H9 (cell line): ENCODE data around the gene ZNF217. TPM values are rescaled to one million over a fixed set of nuclear protein-coding genes. Genes with fewer than 3 reads are reported as not detected.
A peak's percentile ranks its signal among the peaks of the same experiment; 100 is the strongest.
"Not testable (repeated sequence)": the region's sequence is repeated elsewhere in the genome, so short reads cannot be mapped to it uniquely, and the experiment has no call there.

ENCODE experiments used
- DNase-seq: peaks from one replicate; pipeline ENCODE4 v3.0.0-alpha.2; 2017
- H2AFZ ChIP-seq: one replicate; pipeline ENCODE4 v1.6.1; 2013; ENCODE audit warnings: mild to moderate bottlenecking, low read length, control low read depth, moderate library complexity
- H2AK5ac ChIP-seq: 2 replicates; pipeline ENCODE4 v1.6.1; 2013; ENCODE audit warnings: low read length, control low read depth, mixed read lengths; ENCODE audit not compliant: insufficient read length
- H2BK120ac ChIP-seq: one replicate; pipeline ENCODE4 v1.6.1; 2013; ENCODE audit warnings: low read depth, mild to moderate bottlenecking, low read length, control low read depth, inconsistent platforms; ENCODE audit not compliant: poor library complexity, severe bottlenecking
- H2BK12ac ChIP-seq: 2 replicates; pipeline ENCODE4 v1.6.1; 2013; ENCODE audit warnings: low read length, control low read depth, mixed read lengths, low read depth; ENCODE audit not compliant: insufficient read length
- H2BK15ac ChIP-seq: 2 replicates; pipeline ENCODE4 v1.6.1; 2013; ENCODE audit warnings: low read depth, low read length, control low read depth
- H2BK20ac ChIP-seq: one replicate; pipeline ENCODE4 v1.6.1; 2013; ENCODE audit warnings: low read depth, mild to moderate bottlenecking, low read length, control low read depth, inconsistent platforms; ENCODE audit not compliant: poor library complexity, severe bottlenecking
- H2BK5ac ChIP-seq: 2 replicates; pipeline ENCODE4 v1.6.1; 2013; ENCODE audit warnings: low read length, control low read depth, mixed read lengths; ENCODE audit not compliant: insufficient read length
- H3K14ac ChIP-seq: 2 replicates; pipeline ENCODE4 v1.6.1; 2013; ENCODE audit warnings: low read length, control low read depth; ENCODE audit not compliant: insufficient read depth
- H3K18ac ChIP-seq: 2 replicates; pipeline ENCODE4 v1.6.1; 2013; ENCODE audit warnings: low read depth, mild to moderate bottlenecking, mixed read lengths, low read length, control low read depth; ENCODE audit not compliant: insufficient read length
- H3K23ac ChIP-seq: 2 replicates; pipeline ENCODE4 v1.6.1; 2013; ENCODE audit warnings: low read length, control low read depth, mixed read lengths, low read depth; ENCODE audit not compliant: insufficient read length
- H3K23me2 ChIP-seq: 2 replicates; pipeline ENCODE4 v1.6.1; 2013; ENCODE audit warnings: low read depth, mild to moderate bottlenecking, mixed read lengths, low read length, control low read depth; ENCODE audit not compliant: insufficient read length, poor library complexity, severe bottlenecking
- H3K27ac ChIP-seq: 2 replicates; pipeline ENCODE4 v1.5.1; 2013; ENCODE audit warnings: low read length, control low read depth, mixed read lengths, low read depth; ENCODE audit not compliant: insufficient read length
- H3K27me3 ChIP-seq: 2 replicates; pipeline ENCODE4 v1.6.1; 2013; ENCODE audit warnings: low read length, control low read depth, inconsistent platforms; ENCODE audit not compliant: insufficient read depth
- H3K4ac ChIP-seq: 2 replicates; pipeline ENCODE4 v1.6.1; 2013; ENCODE audit warnings: low read depth, mild to moderate bottlenecking, control low read depth, inconsistent platforms, low read length, moderate library complexity
- H3K4me1 ChIP-seq: 2 replicates; pipeline ENCODE4 v1.6.1; 2013; ENCODE audit warnings: low read length, control low read depth, inconsistent platforms; ENCODE audit not compliant: insufficient read depth
- H3K4me2 ChIP-seq: 2 replicates; pipeline ENCODE4 v1.6.1; 2013; ENCODE audit warnings: low read length, control low read depth, mixed read lengths; ENCODE audit not compliant: insufficient read length, insufficient read depth
- H3K56ac ChIP-seq: 2 replicates; pipeline ENCODE4 v1.6.1; 2013; ENCODE audit warnings: low read depth, mild to moderate bottlenecking, mixed read lengths, low read length, control low read depth; ENCODE audit not compliant: insufficient read length
- H3K79me1 ChIP-seq: 2 replicates; pipeline ENCODE4 v1.6.1; 2013; ENCODE audit warnings: low read depth, mild to moderate bottlenecking, moderate library complexity, low read length, control low read depth, inconsistent platforms; ENCODE audit not compliant: insufficient read depth, poor library complexity, severe bottlenecking
- H3K79me2 ChIP-seq: 2 replicates; pipeline ENCODE4 v1.6.1; 2013; ENCODE audit warnings: low read length, control low read depth, inconsistent platforms; ENCODE audit not compliant: insufficient read depth
- H3K9ac ChIP-seq: 2 replicates; pipeline ENCODE4 v1.6.1; 2013; ENCODE audit warnings: low read length, control low read depth, mixed read lengths; ENCODE audit not compliant: insufficient read length; ENCODE audit errors: extremely low read depth
- H3K9me3 ChIP-seq: one replicate; pipeline ENCODE4 v1.6.1; 2013; ENCODE audit warnings: low read depth, low read length, inconsistent platforms; ENCODE audit not compliant: control insufficient read depth
- H3T11ph ChIP-seq: one replicate; pipeline ENCODE4 v1.6.1; 2013; ENCODE audit warnings: mild to moderate bottlenecking, low read length, control low read depth, inconsistent platforms
- H4K20me1 ChIP-seq: one replicate; pipeline ENCODE4 v1.6.1; 2013; ENCODE audit not compliant: control insufficient read depth, insufficient read length, insufficient read depth
- H4K5ac ChIP-seq: 2 replicates; pipeline ENCODE4 v1.6.1; 2013; ENCODE audit warnings: low read depth, mild to moderate bottlenecking, mixed read lengths, low read length, control low read depth; ENCODE audit not compliant: insufficient read length
- H4K8ac ChIP-seq: replicated peaks from 2 replicates; pipeline ENCODE4 v1.6.1; 2013; ENCODE audit warnings: low read length, control low read depth, mixed read lengths, low read depth; ENCODE audit not compliant: insufficient read length
- H4K91ac ChIP-seq: 2 replicates; pipeline ENCODE4 v1.6.1; 2013; ENCODE audit warnings: low read depth, mild to moderate bottlenecking, moderate library complexity, mixed read lengths, low read length, control low read depth; ENCODE audit not compliant: insufficient read length
- H3K27ac Mint-ChIP-seq, 3 experiments: 2 replicates in 2 of 3; 3 replicates in 1 of 3; pipeline ENCODE4 v1.8.0; 2020 to 2021; ENCODE audit warnings: mixed read lengths in 3 of 3, mild to moderate bottlenecking in 1 of 3, moderate library complexity in 1 of 3
- H3K27me3 Mint-ChIP-seq: 2 replicates; pipeline ENCODE4 v1.8.0; 2021; ENCODE audit warnings: low read depth, mild to moderate bottlenecking, moderate library complexity, mixed read lengths
- H3K36me3 Mint-ChIP-seq, 3 experiments: 2 replicates in 2 of 3; 3 replicates in 1 of 3; pipeline ENCODE4 v1.8.0; 2020 to 2021; ENCODE audit warnings: low read depth in 3 of 3, mixed read lengths in 3 of 3; ENCODE audit not compliant: insufficient read depth in 1 of 3
- H3K4me1 Mint-ChIP-seq, 2 experiments: 2 replicates each; pipeline ENCODE4 v1.8.0; 2020; ENCODE audit warnings: mixed read lengths in 2 of 2
- H3K4me3 Mint-ChIP-seq, 2 experiments: 2 replicates in 1 of 2; 3 replicates in 1 of 2; pipeline ENCODE4 v1.8.0; 2020 to 2021; ENCODE audit warnings: mild to moderate bottlenecking in 2 of 2, mixed read lengths in 2 of 2, moderate library complexity in 1 of 2
- H3K9me3 Mint-ChIP-seq, 2 experiments: 2 replicates in 1 of 2; 3 replicates in 1 of 2; pipeline ENCODE4 v1.8.0; 2020; ENCODE audit warnings: mild to moderate bottlenecking in 2 of 2, mixed read lengths in 2 of 2, moderate library complexity in 1 of 2
- CTCF ChIP-seq: fragments of 200-600 bp; sonication (generic); conservative IDR thresholded peaks from 3 replicates; pipeline ENCODE4 v1.8.0; 2021; ENCODE audit warnings: antibody characterized with exemption, mild to moderate bottlenecking
- WGBS: extraction: QIAGEN DNeasy Blood & Tissue Kit; methylation state at CpG from one replicate; pipeline ENCODE4 v1.1.7; 2013; ENCODE audit warnings: missing lambda C conversion rate, low lambda C conversion rate, mixed read lengths; ENCODE audit not compliant: insufficient read length; ENCODE audit errors: extremely low coverage; 5-methylcytosine and 5-hydroxymethylcytosine counted together
- total RNA-seq: library from RNA; stranded (reverse); gene quantifications from 2 replicates; pipeline ENCODE4 v1.2.1, GENCODE V29; 2021

ZNF217 gene
- total RNA-seq, 1 experiment from 2014 or later = 82.8 TPM

- Histone ChIP-seq H3K4me1 (peaks cover 3% of the 10 kb centered on the region; the same call in 1 of the 2 replicates), H3K27me3 (no peaks in the 10 kb centered on the region), H3K79me2 (no peaks in the 10 kb centered on the region), H2BK20ac (no peak overlapping the region), H3K23ac (no peak overlapping the region), H3K14ac (no peak overlapping the region), H3K27ac (no peak overlapping the region), H3K79me1 (no peaks in the 10 kb centered on the region), H3K23me2 (no peaks in the 10 kb centered on the region), H3K4me2 (no peak overlapping the region), H2BK5ac (no peak overlapping the region), H2BK120ac (no peak overlapping the region), H4K91ac (no peak overlapping the region), H2AK5ac (no peak overlapping the region), H4K5ac (no peak overlapping the region), H3K9me3 (no peaks in the 10 kb centered on the region), H3K56ac (no peak overlapping the region), H3K4ac (no peak overlapping the region), H3T11ph (no peak overlapping the region), H3K18ac (no peak overlapping the region), H4K8ac (no peak overlapping the region), H2AFZ (no peak overlapping the region), H2BK15ac (no peak overlapping the region), H2BK12ac (no peak overlapping the region), H4K20me1 (no peaks in the 10 kb centered on the region), H3K9ac (no peak overlapping the region)
- WGBS = no CpG with 5 or more reads among the region's 8 CpGs
- no peaks in the 10 kb centered on the region; a peak in 1 of 5 replicates for H3K9me3 Mint-ChIP-seq
- no peak for DNase-seq
- TF ChIP-seq CTCF = no peak
- peak overlapping the region in 2 of 3 experiments; percentile 44 to 68; a peak in 3 of 7 replicates for H3K27ac Mint-ChIP-seq
- no peaks in the 10 kb centered on the region for H3K36me3 Mint-ChIP-seq
- no peak overlapping the region for H3K4me3 Mint-ChIP-seq
- H3K4me1 Mint-ChIP-seq = peaks cover 27 to 29% of the 10 kb centered on the region in 2 experiments
- no peaks in the 10 kb centered on the region for H3K27me3 Mint-ChIP-seq
Observed at GRCh38 chr20:53606364-53606985, 12.8 kb upstream of the ZNF217 start.

- not testable (repeated sequence) for H2AK5ac ChIP-seq, H2BK20ac ChIP-seq, H3K4me1 ChIP-seq, H2AFZ ChIP-seq, H3K36me3 Mint-ChIP-seq, H3K9me3 Mint-ChIP-seq, H3K4me3 Mint-ChIP-seq, H2BK5ac ChIP-seq, H4K20me1 ChIP-seq, H3K79me2 ChIP-seq, H3K79me1 ChIP-seq, H4K91ac ChIP-seq, DNase-seq, H3K9ac ChIP-seq, H3K18ac ChIP-seq, H3K27me3 ChIP-seq, H2BK12ac ChIP-seq, H3K27ac Mint-ChIP-seq, H3K27ac ChIP-seq, H3K14ac ChIP-seq, H4K5ac ChIP-seq, H3K56ac ChIP-seq, H3K23ac ChIP-seq, H2BK15ac ChIP-seq, H3K27me3 Mint-ChIP-seq, H3K4ac ChIP-seq, H4K8ac ChIP-seq, H3T11ph ChIP-seq, H3K23me2 ChIP-seq, H3K4me2 ChIP-seq, H3K9me3 ChIP-seq, H2BK120ac ChIP-seq
- peaks cover 24 to 26% of the 10 kb centered on the region in 2 experiments for H3K4me1 Mint-ChIP-seq
- WGBS = no CpG with 5 or more reads among the region's 5 CpGs
Observed at GRCh38 chr20:53605401-53605800, 11.8 kb upstream of the ZNF217 start.
